Fibroblast of upper back skin (primary cell): ENCODE data around the gene ALG12.
"Not testable (repeated sequence)": the region's sequence is repeated elsewhere in the genome, so short reads cannot be mapped to it uniquely, and the experiment has no call there.

Experiments used
- DNase-seq: peaks from one replicate; pipeline ENCODE4 v3.0.0-alpha.2; 2013

Gene ALG12

GRCh38 chr22:49945042-49945794 is 27.0 kb upstream of the ALG12 start:
- DNase-seq, result not testable (repeated sequence)

GRCh38 chr22:49944399-49944891 is 26.2 kb upstream of the ALG12 start:
- DNase-seq, result no peak

- DNase-seq, result no peak
These were observed 25.6 kb upstream of the ALG12 start for GRCh38 chr22:49943771-49944398.

GRCh38 chr22:49943405-49943765 is 25.1 kb upstream of the ALG12 start:
- no peak for DNase-seq

- no peak for DNase-seq
These were observed 24.5 kb upstream of the ALG12 start for GRCh38 chr22:49942565-49943404.

- no peak for DNase-seq
These were observed 23.5 kb upstream of the ALG12 start for GRCh38 chr22:49941507-49942316.

- no peak for DNase-seq
These were observed 20.4 kb upstream of the ALG12 start for GRCh38 chr22:49938565-49939136.

- DNase-seq, result no peak
These were observed 19.7 kb upstream of the ALG12 start for GRCh38 chr22:49937758-49938564.

- DNase-seq, result no peak
These were observed 18.9 kb upstream of the ALG12 start for GRCh38 chr22:49936973-49937757.

- peak; percentile 51 for DNase-seq
These were observed 18.1 kb upstream of the ALG12 start for GRCh38 chr22:49936018-49936972.

- DNase-seq, result no peak
These were observed 17.3 kb upstream of the ALG12 start for GRCh38 chr22:49935561-49935960.

GRCh38 chr22:49934891-49935557 is 16.8 kb upstream of the ALG12 start:
- DNase-seq, result peak; percentile 58

GRCh38 chr22:49934160-49934890 is 16.1 kb upstream of the ALG12 start:
- DNase-seq, result peak; percentile 31

GRCh38 chr22:49933236-49934159 is 15.3 kb upstream of the ALG12 start:
- DNase-seq, result no peak

- DNase-seq, result peak; percentile 57
These were observed 12.6 kb upstream of the ALG12 start for GRCh38 chr22:49930596-49931412.

GRCh38 chr22:49929994-49930575 is 11.8 kb upstream of the ALG12 start:
- no peak for DNase-seq
